ENCODE measurements around the gene FNBP1.

- TF ChIP-seq POLR2AphosphoS5 (IDR thresholded peaks at IDR 0.05) (no peak), POLR2A (IDR thresholded peaks at IDR 0.05) (no peak)
- TF ChIP-seq, protein P1, sequence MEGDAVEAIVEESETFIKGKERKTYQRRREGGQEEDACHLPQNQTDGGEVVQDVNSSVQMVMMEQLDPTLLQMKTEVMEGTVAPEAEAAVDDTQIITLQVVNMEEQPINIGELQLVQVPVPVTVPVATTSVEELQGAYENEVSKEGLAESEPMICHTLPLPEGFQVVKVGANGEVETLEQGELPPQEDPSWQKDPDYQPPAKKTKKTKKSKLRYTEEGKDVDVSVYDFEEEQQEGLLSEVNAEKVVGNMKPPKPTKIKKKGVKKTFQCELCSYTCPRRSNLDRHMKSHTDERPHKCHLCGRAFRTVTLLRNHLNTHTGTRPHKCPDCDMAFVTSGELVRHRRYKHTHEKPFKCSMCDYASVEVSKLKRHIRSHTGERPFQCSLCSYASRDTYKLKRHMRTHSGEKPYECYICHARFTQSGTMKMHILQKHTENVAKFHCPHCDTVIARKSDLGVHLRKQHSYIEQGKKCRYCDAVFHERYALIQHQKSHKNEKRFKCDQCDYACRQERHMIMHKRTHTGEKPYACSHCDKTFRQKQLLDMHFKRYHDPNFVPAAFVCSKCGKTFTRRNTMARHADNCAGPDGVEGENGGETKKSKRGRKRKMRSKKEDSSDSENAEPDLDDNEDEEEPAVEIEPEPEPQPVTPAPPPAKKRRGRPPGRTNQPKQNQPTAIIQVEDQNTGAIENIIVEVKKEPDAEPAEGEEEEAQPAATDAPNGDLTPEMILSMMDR (IDR thresholded peaks at IDR 0.05) = no peak
Measured at GRCh38 chr9:129901993-129902739, 140.8 kb downstream of the FNBP1 start.
